ENCODE measurements around the gene PAK6.

The PAK6 gene

GRCh38 chr15:40241269-40242212, 2.7 kb downstream of the PAK6 start:
- no peaks in the 10 kb centered on the region for H3K36me3 ChIP-seq (ENCODE audit: control insufficient read depth, insufficient read depth, low read length)
- no peak for DNase-seq (ENCODE audit: low read depth, low spot score)
- peaks cover 15% of the 10 kb centered on the region for H3K4me1 ChIP-seq (ENCODE audit: control insufficient read depth, insufficient read depth, low read length)
- H3K4me3 ChIP-seq (ENCODE audit: low read length), result no peak overlapping the region
- no peak overlapping the region for H3K27ac ChIP-seq (ENCODE audit: low read length)
- no CpG with 5 or more reads among the region's 14 CpGs for WGBS (ENCODE audit: insufficient coverage, insufficient read length)
- H3K9me3 ChIP-seq (ENCODE audit: control insufficient read depth, insufficient read depth, low read length), result no peaks in the 10 kb centered on the region
- H3K27me3 ChIP-seq (ENCODE audit: control insufficient read depth, insufficient read depth, low read length), result no peaks in the 10 kb centered on the region

- Histone ChIP-seq H3K4me1 (ENCODE audit: control insufficient read depth, insufficient read depth, low read length) (peaks cover 15% of the 10 kb centered on the region), H3K9me3 (ENCODE audit: control insufficient read depth, insufficient read depth, low read length) (no peaks in the 10 kb centered on the region), H3K36me3 (ENCODE audit: control insufficient read depth, insufficient read depth, low read length) (no peaks in the 10 kb centered on the region), H3K27me3 (ENCODE audit: control insufficient read depth, insufficient read depth, low read length) (no peaks in the 10 kb centered on the region), H3K4me3 (ENCODE audit: low read length) (no peak overlapping the region), H3K27ac (ENCODE audit: low read length) (no peak overlapping the region)
- no peak for DNase-seq (ENCODE audit: low read depth, low spot score)
- no CpG with 5 or more reads among the region's 10 CpGs for WGBS (ENCODE audit: insufficient coverage, insufficient read length)
These were observed 3.3 kb downstream of the PAK6 start for GRCh38 chr15:40242213-40242599.

- no peak for DNase-seq (ENCODE audit: low read depth, low spot score)
- Histone ChIP-seq H3K36me3 (ENCODE audit: control insufficient read depth, insufficient read depth, low read length) (no peaks in the 10 kb centered on the region), H3K4me3 (ENCODE audit: low read length) (no peak overlapping the region), H3K9me3 (ENCODE audit: control insufficient read depth, insufficient read depth, low read length) (no peaks in the 10 kb centered on the region), H3K27me3 (ENCODE audit: control insufficient read depth, insufficient read depth, low read length) (no peaks in the 10 kb centered on the region), H3K27ac (ENCODE audit: low read length) (no peak overlapping the region), H3K4me1 (ENCODE audit: control insufficient read depth, insufficient read depth, low read length) (peaks cover 15% of the 10 kb centered on the region)
- WGBS (ENCODE audit: insufficient coverage, insufficient read length), result no CpG with 5 or more reads among the region's 5 CpGs
These were observed 3.7 kb downstream of the PAK6 start for GRCh38 chr15:40242601-40243000.

GRCh38 chr15:40243126-40243810, 4.4 kb downstream of the PAK6 start:
- WGBS (ENCODE audit: insufficient coverage, insufficient read length), result no CpG with 5 or more reads among the region's 9 CpGs
- no peak for DNase-seq (ENCODE audit: low read depth, low spot score)

GRCh38 chr15:40244961-40245523, 6.2 kb downstream of the PAK6 start:
- WGBS (ENCODE audit: insufficient coverage, insufficient read length), result no CpG with 5 or more reads among the region's 5 CpGs
- H3K27ac ChIP-seq (ENCODE audit: low read length), result no peak overlapping the region
- H3K9me3 ChIP-seq (ENCODE audit: control insufficient read depth, insufficient read depth, low read length), result no peaks in the 10 kb centered on the region

More at GRCh38 chr15:40243126-40243810, 4.4 kb downstream of the PAK6 start:
- Histone ChIP-seq H3K9me3 (ENCODE audit: control insufficient read depth, insufficient read depth, low read length) (no peaks in the 10 kb centered on the region), H3K4me3 (ENCODE audit: low read length) (no peak overlapping the region), H3K27ac (ENCODE audit: low read length) (no peak overlapping the region), H3K36me3 (ENCODE audit: control insufficient read depth, insufficient read depth, low read length) (no peaks in the 10 kb centered on the region), H3K27me3 (ENCODE audit: control insufficient read depth, insufficient read depth, low read length) (no peaks in the 10 kb centered on the region), H3K4me1 (ENCODE audit: control insufficient read depth, insufficient read depth, low read length) (peaks cover 13% of the 10 kb centered on the region)

GRCh38 chr15:40245666-40246450, 7.0 kb downstream of the PAK6 start:
- Histone ChIP-seq H3K27me3 (ENCODE audit: control insufficient read depth, insufficient read depth, low read length) (no peaks in the 10 kb centered on the region), H3K9me3 (ENCODE audit: control insufficient read depth, insufficient read depth, low read length) (no peaks in the 10 kb centered on the region), H3K36me3 (ENCODE audit: control insufficient read depth, insufficient read depth, low read length) (no peaks in the 10 kb centered on the region), H3K4me1 (ENCODE audit: control insufficient read depth, insufficient read depth, low read length) (peaks cover 6% of the 10 kb centered on the region), H3K27ac (ENCODE audit: low read length) (no peak overlapping the region), H3K4me3 (ENCODE audit: low read length) (no peak overlapping the region)
- WGBS (ENCODE audit: insufficient coverage, insufficient read length), result no CpG with 5 or more reads among the region's 9 CpGs
- no peak for DNase-seq (ENCODE audit: low read depth, low spot score)

More at GRCh38 chr15:40244961-40245523, 6.2 kb downstream of the PAK6 start:
- H3K4me3 ChIP-seq (ENCODE audit: low read length), result no peak overlapping the region
- H3K4me1 ChIP-seq (ENCODE audit: control insufficient read depth, insufficient read depth, low read length), result peaks cover 6% of the 10 kb centered on the region
- DNase-seq (ENCODE audit: low read depth, low spot score), result no peak
- no peaks in the 10 kb centered on the region for H3K36me3 ChIP-seq (ENCODE audit: control insufficient read depth, insufficient read depth, low read length)
- H3K27me3 ChIP-seq (ENCODE audit: control insufficient read depth, insufficient read depth, low read length), result no peaks in the 10 kb centered on the region

- H3K9me3 ChIP-seq (ENCODE audit: control insufficient read depth, insufficient read depth, low read length), result no peaks in the 10 kb centered on the region
- peaks cover 3% of the 10 kb centered on the region for H3K27me3 ChIP-seq (ENCODE audit: control insufficient read depth, insufficient read depth, low read length)
- no peaks in the 10 kb centered on the region for H3K36me3 ChIP-seq (ENCODE audit: control insufficient read depth, insufficient read depth, low read length)
- H3K4me1 ChIP-seq (ENCODE audit: control insufficient read depth, insufficient read depth, low read length), result peaks cover 6% of the 10 kb centered on the region
- H3K4me3 ChIP-seq (ENCODE audit: low read length), result no peak overlapping the region
- no peak overlapping the region for H3K27ac ChIP-seq (ENCODE audit: low read length)
- WGBS (ENCODE audit: insufficient coverage, insufficient read length), result no CpG with 5 or more reads among the region's 8 CpGs
- DNase-seq (ENCODE audit: low read depth, low spot score), result no peak
These were observed 7.8 kb downstream of the PAK6 start for GRCh38 chr15:40246496-40247280.

GRCh38 chr15:40247406-40247971, 8.6 kb downstream of the PAK6 start:
- DNase-seq (ENCODE audit: low read depth, low spot score), result no peak
- no CpG with 5 or more reads among the region's 12 CpGs for WGBS (ENCODE audit: insufficient coverage, insufficient read length)
- H3K9me3 ChIP-seq (ENCODE audit: control insufficient read depth, insufficient read depth, low read length), result no peaks in the 10 kb centered on the region
- H3K36me3 ChIP-seq (ENCODE audit: control insufficient read depth, insufficient read depth, low read length), result no peaks in the 10 kb centered on the region
- H3K4me3 ChIP-seq (ENCODE audit: low read length), result no peak overlapping the region
- H3K27ac ChIP-seq (ENCODE audit: low read length), result no peak overlapping the region
- peaks cover 6% of the 10 kb centered on the region for H3K27me3 ChIP-seq (ENCODE audit: control insufficient read depth, insufficient read depth, low read length)
- peaks cover 6% of the 10 kb centered on the region for H3K4me1 ChIP-seq (ENCODE audit: control insufficient read depth, insufficient read depth, low read length)

GRCh38 chr15:40248006-40248783, 9.3 kb downstream of the PAK6 start:
- Histone ChIP-seq H3K27me3 (ENCODE audit: control insufficient read depth, insufficient read depth, low read length) (peaks cover 6% of the 10 kb centered on the region), H3K4me1 (ENCODE audit: control insufficient read depth, insufficient read depth, low read length) (peaks cover 6% of the 10 kb centered on the region), H3K9me3 (ENCODE audit: control insufficient read depth, insufficient read depth, low read length) (no peaks in the 10 kb centered on the region), H3K36me3 (ENCODE audit: control insufficient read depth, insufficient read depth, low read length) (no peaks in the 10 kb centered on the region), H3K4me3 (ENCODE audit: low read length) (no peak overlapping the region), H3K27ac (ENCODE audit: low read length) (no peak overlapping the region)
- no peak for DNase-seq (ENCODE audit: low read depth, low spot score)
- no CpG with 5 or more reads among the region's 17 CpGs for WGBS (ENCODE audit: insufficient coverage, insufficient read length)
